Right lobe of liver (tissue), 4 donors: ENCODE results near the gene EPHA6.

Source experiments
- CTCF ChIP-seq, 4 donors: fragments of 200-600 bp in 3 of 4; fragments of 450-650 bp in 1 of 4; IDR thresholded peaks; one replicate each; pipeline versions ENCODE4 v1.5.1 to v1.8.0; 2016 to 2022; ENCODE audit warnings: antibody characterized with exemption in 4 of 4, mild to moderate bottlenecking in 2 of 4
- POLR2A ChIP-seq: fragments of 450-650 bp; IDR thresholded peaks from one replicate; pipeline ENCODE4 v1.6.1; 2017; ENCODE audit warnings: antibody characterized with exemption, mild to moderate bottlenecking
- donor health status: DM: no; HTN: no; CAD: no.
- donor health status: DM: no; HTN: no; CAD: no.
- donor health status: DM: no; HTN: yes; CAD: no.

DNA sequence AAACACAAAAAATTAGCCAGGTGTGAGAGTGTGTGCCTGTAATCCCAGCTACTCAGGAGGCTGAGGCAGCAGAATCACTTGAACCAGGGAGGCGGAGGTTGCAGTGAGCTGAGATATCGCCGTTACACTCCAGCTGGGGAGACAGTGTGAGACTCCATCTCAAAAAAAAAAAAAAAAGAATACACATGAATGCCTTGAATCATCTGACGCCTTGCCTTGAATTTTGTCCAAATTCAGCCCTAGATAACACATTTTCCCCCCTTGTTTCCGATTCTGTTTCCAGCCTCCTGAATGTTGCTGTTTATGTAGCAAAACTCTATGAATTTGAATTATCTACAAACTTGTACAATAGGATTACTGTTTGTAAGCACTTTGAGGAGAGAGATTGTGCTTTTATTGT, 851.5 kb downstream of the EPHA6 start:
- TF ChIP-seq CTCF (IDR thresholded peaks at IDR 0.05) (no peak), POLR2A (no peak)
